GM19438 (cell line): ENCODE measurements around the gene INF2.
A peak's percentile ranks its signal among the peaks of the same experiment; 100 is the strongest.

Experiments used
- ATAC-seq: cut with Tn5 transposase; IDR thresholded peaks from one replicate; pipeline ENCODE4 v1.9.1; 2021; ENCODE audit warnings: low read depth; ENCODE audit not compliant: unreplicated experiment

The INF2 gene

DNA sequence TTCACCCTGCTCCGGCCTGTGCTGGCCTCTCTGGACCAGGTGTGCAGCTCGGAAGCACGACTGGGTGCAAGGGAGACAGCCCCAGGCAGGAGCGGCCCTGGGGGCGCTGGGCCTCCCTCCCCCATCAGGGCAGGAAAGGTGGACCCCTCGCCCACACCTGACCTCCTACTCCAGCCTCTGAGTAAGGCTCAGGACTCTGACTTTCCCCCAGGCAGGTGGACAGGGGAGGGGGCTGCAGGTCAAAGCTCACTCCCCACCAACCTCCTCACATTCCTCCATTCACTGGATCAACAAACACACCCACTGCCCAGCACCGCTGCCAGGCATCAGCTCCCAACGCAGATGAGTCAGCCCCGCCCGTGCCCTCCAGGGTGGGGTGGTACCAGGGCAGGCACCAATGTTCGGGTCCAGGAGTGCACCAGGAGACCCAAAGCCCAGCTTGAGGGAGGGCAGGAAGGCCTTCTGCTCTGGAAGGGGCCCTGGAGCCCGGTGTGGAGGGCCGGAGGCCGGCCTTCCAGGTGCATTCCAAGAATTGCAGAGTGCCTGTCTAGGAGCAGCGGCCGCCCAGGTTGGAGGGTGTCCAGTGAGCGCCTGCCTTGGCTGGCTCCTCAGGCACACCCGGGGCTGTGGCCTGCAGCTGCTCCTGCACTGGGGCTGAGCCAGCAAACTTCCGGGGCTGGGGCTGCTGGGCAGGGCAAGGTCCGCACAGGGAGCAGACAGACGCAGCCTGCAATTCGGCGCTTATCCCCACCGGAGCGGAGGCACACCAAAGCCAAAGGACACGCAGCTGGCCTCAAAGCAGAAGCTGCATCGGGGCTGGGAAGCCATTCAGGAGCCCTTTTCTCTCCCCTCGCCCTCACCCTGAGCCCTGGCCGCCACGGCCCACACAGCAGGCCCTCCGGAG lies 1.6 kb upstream of the INF2 start:
- ATAC-seq, result no peak

DNA sequence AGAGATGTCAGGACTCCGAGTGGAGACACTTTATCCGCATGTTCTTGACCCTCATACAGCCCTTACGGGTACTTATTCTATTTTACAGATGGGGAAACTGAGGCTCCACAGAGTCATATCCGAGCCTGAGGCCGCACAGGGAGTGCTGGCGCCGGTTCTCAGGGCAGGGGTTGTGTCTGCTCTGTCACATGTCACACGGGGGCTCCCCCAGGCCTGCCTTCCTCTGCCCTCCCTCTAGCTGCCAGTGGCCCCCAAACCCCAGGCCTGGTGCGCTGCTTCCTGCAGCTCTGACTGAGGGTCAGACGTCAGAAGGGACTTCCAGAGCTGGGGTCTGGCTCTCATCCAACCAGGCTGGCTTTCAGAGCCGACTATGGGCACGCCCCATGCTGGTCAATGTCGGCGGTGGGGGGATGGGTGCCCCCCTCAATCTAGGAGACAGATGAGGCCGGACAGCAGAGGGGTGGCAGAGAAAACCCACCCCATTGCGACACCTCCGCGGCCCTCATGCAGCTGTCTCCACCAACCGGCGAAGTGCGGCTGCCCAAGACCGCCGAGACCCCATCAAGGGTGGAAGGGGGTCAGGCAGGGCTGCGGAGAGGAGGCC lies 811 bp upstream of the INF2 start:
- ATAC-seq, result no peak

DNA sequence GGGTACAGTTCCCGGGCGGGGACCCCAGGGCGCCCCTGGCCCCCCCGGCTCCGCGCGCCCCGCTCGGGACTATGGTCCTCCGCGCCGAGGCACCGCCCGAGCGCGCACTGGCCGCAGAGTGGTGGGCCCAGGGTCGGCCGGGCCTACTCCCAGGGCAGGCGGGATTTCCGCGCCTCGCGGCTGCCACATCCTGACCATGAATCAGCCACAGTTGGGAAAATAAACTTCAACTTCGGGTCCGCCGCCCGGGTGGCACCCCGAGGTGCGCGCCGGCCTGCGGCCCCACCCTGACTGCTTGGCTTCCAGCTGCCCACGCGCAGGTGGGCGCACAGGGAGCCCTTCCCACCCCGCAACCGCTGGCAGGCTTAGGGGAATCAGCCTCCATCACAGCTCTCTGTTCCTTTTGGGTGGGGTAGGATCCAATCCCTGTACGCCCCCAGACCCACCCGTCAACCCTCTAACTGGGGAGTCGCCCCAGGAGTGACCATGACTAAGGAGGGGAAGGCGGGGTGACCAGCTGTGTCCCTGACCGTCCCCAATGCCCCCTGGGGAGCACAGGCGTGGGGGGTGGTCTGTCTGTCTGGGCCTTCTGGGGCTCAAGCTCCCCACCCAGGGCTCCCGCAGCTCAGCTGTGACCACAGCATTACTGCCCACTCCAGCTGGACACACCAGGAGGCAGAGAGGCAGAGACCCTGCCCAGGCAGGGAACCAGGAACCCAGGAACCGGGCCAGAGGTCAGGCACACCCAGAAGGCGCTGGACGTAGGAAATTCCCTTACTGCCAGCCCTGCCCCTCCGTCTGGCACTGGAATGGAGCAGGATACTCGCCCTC lies 678 bp downstream of the INF2 start:
- peak; percentile 23 for ATAC-seq

DNA sequence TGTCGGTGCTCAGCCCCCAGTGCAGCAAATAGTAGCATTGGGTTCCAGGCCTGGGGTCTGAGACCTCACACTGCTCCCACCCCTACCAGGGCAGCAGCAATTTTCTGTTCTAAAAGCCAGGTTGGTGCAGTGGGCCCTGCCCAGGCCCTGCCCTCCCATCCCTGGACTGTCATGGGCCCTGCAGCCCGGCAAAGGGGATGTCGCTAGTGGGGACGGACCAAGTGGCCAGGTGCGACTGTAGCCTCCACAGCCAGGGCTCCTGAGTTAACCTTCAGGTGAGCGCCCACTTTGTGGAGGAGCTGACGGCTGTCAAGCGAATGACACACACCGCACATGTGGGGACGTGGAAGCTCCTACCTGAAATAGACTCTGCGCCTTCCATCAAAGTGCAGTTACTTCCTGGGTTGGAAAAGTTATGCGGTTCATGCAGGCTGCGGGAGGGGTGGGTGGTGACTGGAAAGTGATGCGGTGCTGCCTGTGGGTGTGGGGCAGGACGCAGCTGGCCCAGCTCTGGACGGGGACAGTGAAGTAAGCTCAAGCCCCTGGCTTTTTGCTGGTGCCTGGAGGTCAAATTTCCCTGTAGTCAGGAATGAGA lies 1.5 kb downstream of the INF2 start:
- ATAC-seq, result no peak

DNA sequence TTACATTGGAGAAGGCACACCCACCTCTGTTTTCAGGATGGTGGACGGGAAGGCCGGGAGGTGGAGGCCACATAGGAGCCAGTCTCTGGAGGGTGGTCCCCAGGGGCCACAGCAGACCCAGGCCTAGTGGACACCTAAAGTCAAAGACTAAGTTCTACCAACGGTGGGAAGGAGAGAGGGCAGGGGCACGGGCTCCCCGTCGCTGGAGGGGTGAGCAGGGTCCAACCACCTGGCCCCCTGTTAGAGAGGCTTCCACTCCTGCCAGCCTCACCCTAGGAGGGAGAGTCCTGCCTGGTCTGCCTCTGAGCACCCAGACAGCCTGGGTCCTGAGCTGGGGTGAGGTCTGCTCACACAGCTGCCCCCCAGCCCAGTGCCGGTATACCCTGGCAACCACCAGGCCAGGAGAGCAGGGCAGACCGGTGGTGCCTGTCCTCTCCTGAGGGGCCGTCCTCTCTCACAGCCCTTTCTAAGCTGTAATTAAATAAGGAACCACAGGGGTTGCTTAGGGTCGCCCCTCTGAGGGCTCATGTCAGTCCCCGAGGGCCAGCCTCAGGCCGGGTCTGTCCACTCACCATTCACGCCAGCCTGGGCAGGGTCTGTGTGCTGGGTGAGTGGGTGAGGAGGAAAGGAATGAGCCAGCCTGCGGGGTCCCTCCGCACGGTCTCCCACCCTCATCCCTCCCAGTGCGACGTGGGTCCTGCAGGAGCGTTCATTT lies 2.3 kb downstream of the INF2 start:
- ATAC-seq, result no peak

DNA sequence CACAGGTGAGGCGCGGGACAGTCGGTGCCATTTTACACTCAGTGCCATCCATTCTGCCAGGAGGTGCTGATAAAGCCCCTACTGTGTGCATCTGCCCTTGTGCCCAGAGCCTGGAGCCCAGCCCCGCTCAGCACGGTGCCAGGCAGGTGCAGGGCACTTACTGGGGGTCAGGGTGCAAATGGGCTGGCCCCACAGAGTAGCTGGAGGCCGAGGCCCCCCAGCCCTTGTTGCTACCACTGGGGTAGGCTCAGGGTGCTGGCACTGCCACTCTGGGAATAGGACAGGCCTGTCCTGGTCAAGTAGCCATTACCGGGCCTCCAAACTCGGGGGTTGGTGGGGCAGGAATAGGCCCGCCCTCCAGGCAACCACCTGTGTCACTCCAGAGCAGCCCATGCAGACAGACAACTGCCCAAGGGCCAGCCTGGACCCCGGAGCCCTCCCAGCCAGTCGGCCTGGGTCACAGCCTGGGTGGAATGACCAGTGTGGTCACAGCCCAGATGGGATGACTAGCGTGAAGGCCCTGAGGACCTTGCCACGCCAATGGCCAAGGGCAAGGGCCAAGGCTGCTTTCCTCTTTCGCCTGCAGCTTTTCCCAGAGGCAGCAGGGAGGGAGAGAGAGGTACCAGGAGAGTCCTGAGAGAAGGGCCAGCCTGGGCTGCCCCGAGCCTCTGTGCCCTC lies 3.0 kb downstream of the INF2 start:
- ATAC-seq, result no peak

DNA sequence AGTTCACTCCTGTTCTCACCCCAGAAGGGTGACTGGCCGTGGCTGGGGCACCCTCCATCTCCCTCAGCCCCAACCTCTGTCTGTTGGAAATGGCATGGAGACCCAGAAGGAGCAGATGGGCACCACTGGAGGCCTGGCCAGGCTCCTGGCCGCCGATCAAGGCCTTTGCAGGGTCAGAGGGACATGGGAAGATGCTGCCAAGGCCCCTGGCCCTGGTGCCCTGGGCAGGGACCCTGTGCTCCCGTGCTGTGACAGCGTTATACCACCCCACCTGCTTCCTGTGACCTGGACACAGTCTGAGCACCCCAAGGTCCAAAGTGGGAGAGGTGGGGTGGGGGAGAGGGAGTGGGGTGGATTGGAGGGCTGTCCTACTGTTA lies 3.5 kb downstream of the INF2 start:
- ATAC-seq, result no peak

DNA sequence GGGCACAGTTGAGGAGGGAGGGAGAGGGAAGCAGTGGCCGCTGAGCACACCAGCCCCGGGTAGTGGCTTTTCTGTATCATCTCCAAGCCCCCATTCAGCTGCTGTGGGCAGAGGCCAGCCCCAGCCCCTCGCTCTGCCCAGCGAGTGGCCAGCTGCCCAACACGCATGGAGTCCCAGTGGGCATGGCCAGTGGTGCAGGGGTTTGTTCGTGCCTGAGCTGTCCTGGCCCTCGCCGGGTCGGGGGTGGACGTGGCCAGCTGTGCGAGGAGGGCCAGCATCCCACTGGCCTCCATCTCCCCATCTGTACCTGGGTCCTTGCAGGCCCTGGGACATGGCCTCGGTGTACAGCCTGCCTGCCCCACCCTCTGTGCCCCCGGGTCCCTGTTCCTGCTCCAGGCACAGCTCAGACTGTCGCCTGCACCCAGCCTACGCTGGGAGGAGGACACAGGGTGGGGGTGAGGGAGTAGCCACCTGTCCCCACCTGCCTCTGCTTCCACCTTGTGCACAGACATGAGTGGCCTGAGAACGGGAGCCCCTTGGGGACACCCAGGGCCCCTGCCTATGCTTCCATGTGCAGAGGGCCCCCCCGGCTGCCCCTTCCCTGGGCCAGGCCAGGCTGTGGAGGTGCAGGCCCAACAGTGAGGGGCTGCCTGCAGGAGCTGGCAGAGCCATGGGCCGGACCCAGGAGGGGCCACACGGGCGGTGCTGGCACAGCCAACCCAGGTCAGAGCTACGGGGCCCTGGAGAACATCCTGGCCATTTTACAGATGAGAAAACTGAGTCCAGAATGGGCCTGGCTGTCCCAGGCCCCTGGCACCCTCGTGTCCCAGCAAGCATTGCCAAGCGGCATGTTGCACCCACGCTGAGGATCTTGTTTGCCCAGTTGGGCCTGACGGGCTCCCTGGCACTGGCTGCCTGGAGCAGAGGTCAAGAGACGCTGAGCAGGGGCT lies 4.3 kb downstream of the INF2 start:
- no peak for ATAC-seq

DNA sequence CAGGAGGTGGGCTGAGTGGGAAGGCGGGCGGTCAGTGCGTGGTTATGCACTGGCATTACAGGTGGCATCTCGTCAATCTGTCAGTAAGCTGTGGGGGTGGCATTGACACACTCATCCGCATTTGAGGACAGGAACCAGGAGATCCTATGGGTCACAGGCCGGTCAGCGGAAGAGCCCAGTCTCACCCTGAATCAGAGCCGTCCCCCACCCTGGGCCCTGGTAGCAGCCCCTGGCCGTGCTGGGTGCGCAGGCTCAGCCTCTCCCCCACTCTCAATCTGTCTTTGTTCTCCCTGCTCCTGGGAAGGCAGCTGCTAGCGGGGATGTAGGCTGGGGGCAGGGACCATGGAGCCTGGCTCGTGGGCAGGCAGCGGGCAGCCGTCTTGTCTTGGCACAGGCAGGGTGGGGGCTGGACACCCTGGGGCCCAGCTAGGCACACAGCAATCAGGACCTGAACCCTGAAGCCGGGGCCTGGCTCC lies 5.1 kb downstream of the INF2 start:
- ATAC-seq, result no peak

DNA sequence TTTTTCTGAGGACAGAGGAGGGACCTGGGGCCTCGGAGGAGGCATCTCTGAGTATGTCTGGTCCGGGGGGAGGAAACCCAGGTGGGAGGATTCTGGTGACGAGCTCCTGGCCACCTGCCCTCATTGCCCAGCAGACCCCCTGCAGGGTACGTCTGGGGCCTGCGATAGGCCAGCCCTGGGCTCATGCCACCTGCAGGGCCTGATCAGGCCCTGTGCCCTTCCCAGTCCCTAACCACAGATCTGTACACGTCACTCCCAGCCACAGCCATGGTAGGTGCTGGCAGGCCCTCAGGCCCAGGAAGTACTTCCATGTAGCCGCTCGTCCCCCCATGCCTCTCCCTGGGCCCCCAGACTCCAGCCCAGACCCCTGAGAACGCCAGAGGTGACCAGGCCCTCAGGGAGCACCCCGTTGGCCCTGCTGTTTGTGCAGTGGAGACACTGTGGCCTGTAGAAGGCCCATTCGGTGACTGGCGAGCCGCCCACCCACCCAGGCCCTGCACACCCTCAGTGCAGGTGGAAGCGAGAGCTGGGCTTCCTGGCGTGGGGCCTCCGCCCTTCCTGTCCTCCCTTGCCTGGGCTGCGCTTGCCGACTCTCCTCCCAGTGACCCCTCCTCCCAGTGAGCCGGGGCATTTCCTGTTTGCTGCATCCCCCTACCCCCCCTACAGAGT lies 5.7 kb downstream of the INF2 start:
- no peak for ATAC-seq

DNA sequence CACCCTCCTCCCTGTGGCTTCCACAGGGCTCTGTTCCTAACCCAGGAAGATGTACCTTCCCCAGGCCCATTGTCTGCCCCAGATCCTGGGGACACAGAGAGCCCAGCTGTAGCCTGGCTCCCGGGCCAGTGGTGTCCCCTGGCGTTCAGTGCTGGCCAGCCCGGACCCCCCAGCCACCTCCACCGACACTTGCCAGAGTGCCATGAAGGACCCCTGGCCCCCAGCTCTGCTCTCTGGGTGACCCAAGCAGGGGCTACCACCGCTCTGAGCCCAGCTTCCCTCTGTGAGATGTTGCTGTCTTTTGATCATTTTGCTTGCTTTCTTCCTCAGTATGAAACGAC lies 6.2 kb downstream of the INF2 start:
- ATAC-seq, result no peak

DNA sequence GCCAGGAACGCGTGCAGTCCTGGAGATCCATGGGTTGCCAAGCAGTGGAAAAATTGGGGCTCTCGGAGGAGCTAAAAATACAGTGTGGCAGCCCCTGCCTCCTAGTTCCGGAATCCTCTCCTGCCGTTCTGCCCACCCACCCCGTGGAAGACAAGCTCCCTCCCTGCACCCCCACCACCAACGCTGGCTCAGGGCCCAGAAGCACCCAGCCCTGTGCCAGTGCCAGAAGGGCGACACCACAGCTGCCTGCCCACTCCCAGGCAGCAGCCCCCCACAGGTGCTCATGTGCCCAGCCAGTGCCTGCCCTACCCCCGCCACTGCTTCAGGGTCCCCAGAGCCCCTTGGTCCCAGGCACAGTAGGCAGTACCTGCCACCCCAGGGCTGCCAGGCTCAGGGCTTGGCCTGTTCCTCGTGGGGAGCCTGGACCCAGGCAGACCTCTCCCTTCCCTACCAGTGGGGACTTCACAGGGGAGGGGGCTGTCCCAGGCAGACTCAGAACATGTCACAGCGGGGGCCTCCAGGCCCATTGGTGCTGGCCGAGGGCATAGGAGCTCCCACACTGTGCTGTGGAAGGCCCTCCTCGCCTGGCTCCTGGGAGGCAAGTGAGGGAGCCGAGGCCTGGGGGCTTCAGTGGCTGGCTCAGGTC lies 7.4 kb downstream of the INF2 start:
- ATAC-seq, result no peak

DNA sequence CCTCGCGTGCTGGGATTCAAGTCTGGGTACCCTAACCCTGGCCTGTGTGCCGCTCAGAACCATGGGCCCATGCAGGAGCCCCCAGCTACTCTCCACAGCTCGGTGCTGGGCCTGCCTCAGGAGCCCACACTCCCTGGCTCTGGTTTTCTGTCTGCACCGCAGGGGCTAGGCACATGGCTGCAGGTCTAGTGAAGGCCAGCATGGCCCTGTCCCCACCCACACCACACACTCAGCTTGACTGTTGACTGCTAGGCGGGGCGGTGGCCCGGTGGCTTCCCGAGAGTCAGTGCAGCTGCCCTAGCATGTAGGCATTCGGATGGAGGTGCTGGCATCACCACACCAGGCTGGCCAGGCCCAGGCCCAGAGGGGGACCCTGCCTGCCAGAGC lies 7.9 kb downstream of the INF2 start:
- ATAC-seq, result no peak

DNA sequence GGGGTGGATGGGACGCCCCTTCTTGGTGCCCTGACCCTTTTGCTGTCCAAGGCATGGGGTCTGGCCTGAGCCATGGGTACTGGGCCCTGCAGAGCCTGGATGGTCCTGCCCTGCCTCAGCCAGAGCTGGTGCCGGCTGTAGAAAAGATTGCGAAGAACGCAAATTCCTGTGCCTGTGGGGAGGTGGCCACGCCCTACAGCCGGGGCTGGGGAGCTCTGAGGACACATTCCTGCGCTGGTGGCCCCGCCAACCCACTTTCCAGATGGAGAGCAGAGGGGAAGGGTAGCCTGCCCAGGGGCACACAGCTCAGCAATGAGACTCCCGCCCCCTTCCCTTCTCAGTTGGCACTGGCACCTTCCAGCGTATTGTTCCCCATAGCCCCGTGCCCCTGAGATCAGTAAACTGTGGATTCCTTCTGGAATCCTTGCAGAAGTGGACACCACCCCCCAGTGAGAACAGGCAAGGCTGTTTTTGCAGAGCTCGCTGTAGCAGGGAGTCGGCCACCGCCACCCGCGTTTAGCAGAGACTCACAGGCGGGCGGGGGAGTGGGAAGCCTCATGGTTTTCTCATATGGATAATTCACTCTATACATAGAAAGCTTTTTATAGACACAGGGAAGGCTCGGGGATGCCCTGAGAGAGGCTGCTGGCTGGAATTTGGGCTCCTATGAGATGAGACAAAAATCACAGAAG lies 8.6 kb downstream of the INF2 start:
- no peak for ATAC-seq

DNA sequence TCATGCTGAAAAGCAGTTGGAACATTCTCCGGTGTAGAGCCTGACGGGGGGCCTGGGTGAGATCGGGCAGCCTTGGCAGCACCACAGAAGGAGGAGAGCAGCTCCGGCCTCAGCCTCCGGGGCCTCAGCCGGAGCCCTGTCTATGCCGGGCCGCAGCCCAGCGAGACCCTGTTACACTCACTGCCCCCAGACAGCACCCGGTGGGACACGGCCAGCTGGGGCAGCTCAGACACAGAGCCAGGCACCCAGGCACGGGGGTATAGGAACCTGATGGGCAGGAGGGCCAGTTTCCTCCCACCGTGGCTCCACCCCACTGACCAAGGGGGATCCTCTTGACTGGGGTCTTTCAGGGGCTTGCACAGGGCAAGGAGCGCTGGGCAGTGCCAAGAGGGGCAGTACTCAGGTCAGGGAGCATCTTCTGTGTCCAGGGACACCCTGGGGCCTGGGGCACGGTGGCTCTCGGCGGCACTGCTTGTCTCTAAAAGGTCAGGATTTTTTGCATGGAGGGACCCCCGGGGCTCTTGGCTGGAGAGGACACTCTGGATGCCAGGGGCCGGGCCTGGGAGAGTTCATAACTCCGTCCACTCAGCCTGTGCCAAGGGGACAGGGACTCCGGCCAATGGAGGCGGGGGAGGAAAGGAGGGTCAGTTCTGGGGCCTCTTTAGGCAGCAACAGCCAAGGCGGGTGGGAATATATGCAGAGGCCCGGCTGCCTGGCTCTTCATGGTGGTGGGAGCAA lies 9.4 kb downstream of the INF2 start:
- ATAC-seq, result no peak

DNA sequence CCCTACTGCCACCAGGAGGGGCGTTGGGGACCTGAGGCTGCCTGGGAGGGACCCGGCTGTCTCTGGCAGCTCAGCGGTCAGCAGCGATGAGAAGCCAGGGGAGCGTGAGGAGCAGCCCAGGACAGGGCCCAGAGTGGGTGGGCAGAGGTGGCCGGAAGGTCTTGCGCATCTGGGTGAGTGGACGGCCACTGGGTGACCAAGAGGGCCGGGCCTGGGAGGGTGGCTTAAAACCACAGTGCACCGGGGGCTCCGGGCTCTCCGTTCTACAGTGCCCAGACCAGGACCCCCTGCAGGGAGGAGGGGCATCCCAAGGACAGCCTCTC lies 10.0 kb downstream of the INF2 start:
- ATAC-seq, result no peak

DNA sequence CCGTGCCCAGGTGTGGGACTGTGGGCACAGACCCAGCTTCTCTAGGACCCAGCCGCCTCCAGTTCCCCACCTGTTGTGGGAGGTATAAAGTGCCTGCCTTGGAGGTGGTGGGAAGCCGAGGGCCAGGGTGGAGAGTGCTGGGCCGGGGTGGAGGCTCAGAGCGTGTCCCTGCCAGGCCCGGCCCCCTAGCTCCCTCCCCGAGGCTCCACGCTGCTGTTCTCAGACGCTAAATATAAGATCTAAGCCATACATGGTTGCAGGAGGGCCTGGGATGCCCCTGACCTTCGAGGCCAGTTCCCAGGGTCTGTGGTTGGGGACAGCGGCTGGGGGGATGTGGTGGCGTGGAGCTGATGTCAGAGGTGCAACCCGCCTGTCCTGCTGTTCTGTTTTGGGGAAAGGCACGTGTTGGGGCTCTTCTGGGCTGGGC lies 10.8 kb downstream of the INF2 start:
- no peak for ATAC-seq
